Fibroblast of pulmonary artery (primary cell): ENCODE measurements around the gene COL13A1.

Source experiments
- DNase-seq: peaks from one replicate; pipeline ENCODE4 v3.0.0-alpha.2; 2010; ENCODE audit warnings: low read depth
- H3K4me3 ChIP-seq: replicated peaks from 2 replicates; pipeline ENCODE4 v1.5.1; 2011; ENCODE audit warnings: low read depth, mild to moderate bottlenecking, control low read depth, low read length, moderate library complexity
- CTCF ChIP-seq: IDR thresholded peaks from 2 replicates; pipeline ENCODE4 v1.5.1; 2011; ENCODE audit warnings: mild to moderate bottlenecking, control low read depth, low read length, inconsistent platforms; ENCODE audit errors: missing control alignments

COL13A1 gene

GRCh38 chr10:69961881-69962745, 160.4 kb downstream of the COL13A1 start:
- DNase-seq = no peak
- TF ChIP-seq CTCF = no peak
- H3K4me3 ChIP-seq = no peak overlapping the region

DNA sequence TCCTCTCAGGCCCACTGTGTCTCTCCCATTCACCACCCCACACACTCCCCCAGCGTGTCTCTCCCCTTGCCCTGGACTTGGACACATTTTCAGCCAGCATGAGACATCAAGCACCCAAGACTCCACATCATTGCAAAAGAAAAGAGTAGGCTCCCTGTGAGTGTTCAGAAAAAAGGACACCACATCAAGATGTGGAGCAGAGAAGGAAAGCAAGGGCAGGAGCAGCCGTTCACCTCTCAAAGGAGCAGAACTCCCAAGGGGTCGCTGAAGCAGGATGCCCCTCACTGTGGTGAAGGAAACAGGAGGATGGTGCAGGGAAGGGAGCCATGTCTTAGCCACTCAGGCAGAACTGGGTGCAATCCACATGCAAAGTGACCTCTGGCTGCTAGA, 161.0 kb downstream of the COL13A1 start:
- no peak overlapping the region for H3K4me3 ChIP-seq
- no peak for DNase-seq
- no peak for TF ChIP-seq CTCF

- TF ChIP-seq CTCF = no peak
- no peak for DNase-seq
- no peak overlapping the region for H3K4me3 ChIP-seq
These were observed 161.6 kb downstream of the COL13A1 start for GRCh38 chr10:69963178-69963834.

- no peak for TF ChIP-seq CTCF
- H3K4me3 ChIP-seq = no peak overlapping the region
- no peak for DNase-seq
These were observed 162.4 kb downstream of the COL13A1 start for GRCh38 chr10:69963835-69964710.

- TF ChIP-seq CTCF = no peak
- H3K4me3 ChIP-seq = no peak overlapping the region
- DNase-seq = no peak
These were observed 163.4 kb downstream of the COL13A1 start for GRCh38 chr10:69965086-69965485.

- peak; percentile 11 for DNase-seq
- TF ChIP-seq CTCF = no peak
- H3K4me3 ChIP-seq = no peak overlapping the region
These were observed 164.4 kb downstream of the COL13A1 start for GRCh38 chr10:69965919-69966662.
